HFFc6 (cell line): ENCODE data around the gene FIS1. TPM values are rescaled to one million over a fixed set of nuclear protein-coding genes. Genes with fewer than 3 reads are reported as not detected.

Experiments used
- DNase-seq: peaks from one replicate; pipeline ENCODE4 v3.0.0-alpha.2; 2018
- H3K27ac Mint-ChIP-seq: 2 replicates; pipeline ENCODE4 v1.8.0; 2020; ENCODE audit warnings: mild to moderate bottlenecking, mixed read lengths
- H3K27me3 Mint-ChIP-seq: 2 replicates; pipeline ENCODE4 v1.8.0; 2021; ENCODE audit warnings: mild to moderate bottlenecking, moderate library complexity, mixed read lengths; ENCODE audit not compliant: insufficient read depth
- H3K36me3 Mint-ChIP-seq: 2 replicates; pipeline ENCODE4 v1.8.0; 2021; ENCODE audit warnings: low read depth, mixed read lengths
- H3K4me1 Mint-ChIP-seq: 2 replicates; pipeline ENCODE4 v1.8.0; 2020; ENCODE audit warnings: low read depth, mixed read lengths
- H3K4me3 Mint-ChIP-seq: 2 replicates; pipeline ENCODE4 v1.8.0; 2020; ENCODE audit warnings: mild to moderate bottlenecking, moderate library complexity, mixed read lengths
- H3K9me3 Mint-ChIP-seq: 2 replicates; pipeline ENCODE4 v1.8.0; 2020; ENCODE audit warnings: mild to moderate bottlenecking, mixed read lengths
- total RNA-seq, 6 experiments: library from RNA; stranded (reverse); fragmentation: NEBNext Ultra II Directional; extraction: Animal tissue kit (Norgen Biotek cat#: 25700); gene quantifications; 2 replicates in 1 of 6; 3 replicates in 5 of 6; pipeline ENCODE4 v1.2.3, GENCODE V29; 2021
- TF ChIP-seq, protein P1 (sequence below): fragments of 200-600 bp; sonication (generic); IDR thresholded peaks from 2 replicates; pipeline ENCODE4 v1.5.0; 2021; ENCODE audit warnings: antibody characterized with exemption, mild to moderate bottlenecking

The FIS1 gene
- total RNA-seq, 6 experiments from 2014 or later: 160 to 220 (median 192) TPM

DNA sequence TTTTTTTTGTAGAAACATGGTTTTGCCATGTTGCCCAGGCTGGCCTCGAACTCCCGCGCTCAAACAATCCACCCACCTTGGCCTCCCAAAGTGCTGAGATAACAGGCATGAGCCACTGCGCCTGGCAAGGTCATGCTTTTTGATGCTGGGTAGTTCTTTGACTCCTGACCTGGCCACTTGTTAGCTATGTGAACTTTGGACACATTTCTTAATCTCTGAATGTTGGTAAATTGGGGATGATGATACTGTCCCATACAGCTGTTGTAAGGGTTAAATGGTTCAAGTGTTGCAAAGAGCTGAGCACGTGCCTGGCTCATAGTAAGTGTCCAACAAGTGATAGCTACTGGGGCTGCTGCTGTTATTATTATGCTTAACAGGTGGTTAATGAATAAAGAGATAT, 24.6 kb downstream of the FIS1 start:
- DNase-seq: no peak
- Mint-ChIP-seq H3K36me3 (peaks cover 30% of the 10 kb centered on the region), H3K27ac (no peak overlapping the region), H3K9me3 (no peaks in the 10 kb centered on the region), H3K4me1 (peaks cover 37% of the 10 kb centered on the region), H3K27me3 (peaks cover 6% of the 10 kb centered on the region), H3K4me3 (no peak overlapping the region)
- TF ChIP-seq, protein P1, sequence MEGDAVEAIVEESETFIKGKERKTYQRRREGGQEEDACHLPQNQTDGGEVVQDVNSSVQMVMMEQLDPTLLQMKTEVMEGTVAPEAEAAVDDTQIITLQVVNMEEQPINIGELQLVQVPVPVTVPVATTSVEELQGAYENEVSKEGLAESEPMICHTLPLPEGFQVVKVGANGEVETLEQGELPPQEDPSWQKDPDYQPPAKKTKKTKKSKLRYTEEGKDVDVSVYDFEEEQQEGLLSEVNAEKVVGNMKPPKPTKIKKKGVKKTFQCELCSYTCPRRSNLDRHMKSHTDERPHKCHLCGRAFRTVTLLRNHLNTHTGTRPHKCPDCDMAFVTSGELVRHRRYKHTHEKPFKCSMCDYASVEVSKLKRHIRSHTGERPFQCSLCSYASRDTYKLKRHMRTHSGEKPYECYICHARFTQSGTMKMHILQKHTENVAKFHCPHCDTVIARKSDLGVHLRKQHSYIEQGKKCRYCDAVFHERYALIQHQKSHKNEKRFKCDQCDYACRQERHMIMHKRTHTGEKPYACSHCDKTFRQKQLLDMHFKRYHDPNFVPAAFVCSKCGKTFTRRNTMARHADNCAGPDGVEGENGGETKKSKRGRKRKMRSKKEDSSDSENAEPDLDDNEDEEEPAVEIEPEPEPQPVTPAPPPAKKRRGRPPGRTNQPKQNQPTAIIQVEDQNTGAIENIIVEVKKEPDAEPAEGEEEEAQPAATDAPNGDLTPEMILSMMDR: no peak

DNA sequence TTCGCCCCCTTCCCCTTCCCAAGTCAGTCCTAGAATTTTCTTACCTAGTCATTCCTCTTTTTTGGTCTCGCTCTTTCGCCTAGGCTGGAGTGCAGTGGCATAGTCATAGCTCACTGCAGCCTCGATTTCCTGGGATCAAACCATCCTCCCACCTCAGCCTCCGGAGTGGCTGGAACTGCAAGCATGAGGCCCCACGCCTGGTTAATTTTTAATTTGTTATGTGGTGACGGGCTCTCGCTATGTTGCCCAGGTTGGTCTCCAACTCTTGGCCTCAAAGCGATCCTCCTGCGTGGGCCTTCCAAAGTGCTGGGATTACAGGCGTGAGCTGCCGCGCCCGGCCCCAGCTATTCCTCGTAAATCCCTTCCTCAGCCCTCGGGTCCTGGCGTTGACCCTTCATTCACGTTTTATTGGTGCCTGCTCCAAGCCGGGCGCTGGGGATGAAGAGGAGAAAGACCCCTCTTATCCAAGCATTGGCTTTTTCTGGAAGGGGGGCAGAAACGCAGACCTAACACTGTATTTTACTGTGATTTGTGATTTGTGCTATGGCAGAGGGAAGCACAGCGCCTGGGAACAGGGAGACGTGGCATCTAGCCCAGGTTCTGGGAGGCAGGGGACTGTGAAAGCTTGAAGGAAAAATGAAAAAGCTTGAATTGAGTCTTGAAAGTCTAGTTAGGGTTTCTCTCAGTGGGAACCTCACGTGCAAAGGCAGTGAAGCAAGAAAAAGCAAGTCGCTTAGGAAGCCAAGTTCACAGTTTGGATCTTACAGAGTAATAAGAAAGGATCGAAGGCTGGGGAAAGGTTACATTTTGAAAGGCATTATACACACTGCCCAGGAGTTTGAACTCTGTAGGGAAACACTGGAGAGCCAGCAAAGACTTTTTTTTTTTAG, 26.4 kb downstream of the FIS1 start:
- H3K9me3 Mint-ChIP-seq: no peaks in the 10 kb centered on the region
- H3K36me3 Mint-ChIP-seq: peaks cover 15% of the 10 kb centered on the region
- H3K4me3 Mint-ChIP-seq: peak overlapping the region; percentile 98
- peak overlapping the region; percentile 95 for H3K27ac Mint-ChIP-seq
- H3K27me3 Mint-ChIP-seq: peaks cover 6% of the 10 kb centered on the region
- TF ChIP-seq, protein P1: no peak
- H3K4me1 Mint-ChIP-seq: peaks cover 41% of the 10 kb centered on the region
- DNase-seq: no peak

DNA sequence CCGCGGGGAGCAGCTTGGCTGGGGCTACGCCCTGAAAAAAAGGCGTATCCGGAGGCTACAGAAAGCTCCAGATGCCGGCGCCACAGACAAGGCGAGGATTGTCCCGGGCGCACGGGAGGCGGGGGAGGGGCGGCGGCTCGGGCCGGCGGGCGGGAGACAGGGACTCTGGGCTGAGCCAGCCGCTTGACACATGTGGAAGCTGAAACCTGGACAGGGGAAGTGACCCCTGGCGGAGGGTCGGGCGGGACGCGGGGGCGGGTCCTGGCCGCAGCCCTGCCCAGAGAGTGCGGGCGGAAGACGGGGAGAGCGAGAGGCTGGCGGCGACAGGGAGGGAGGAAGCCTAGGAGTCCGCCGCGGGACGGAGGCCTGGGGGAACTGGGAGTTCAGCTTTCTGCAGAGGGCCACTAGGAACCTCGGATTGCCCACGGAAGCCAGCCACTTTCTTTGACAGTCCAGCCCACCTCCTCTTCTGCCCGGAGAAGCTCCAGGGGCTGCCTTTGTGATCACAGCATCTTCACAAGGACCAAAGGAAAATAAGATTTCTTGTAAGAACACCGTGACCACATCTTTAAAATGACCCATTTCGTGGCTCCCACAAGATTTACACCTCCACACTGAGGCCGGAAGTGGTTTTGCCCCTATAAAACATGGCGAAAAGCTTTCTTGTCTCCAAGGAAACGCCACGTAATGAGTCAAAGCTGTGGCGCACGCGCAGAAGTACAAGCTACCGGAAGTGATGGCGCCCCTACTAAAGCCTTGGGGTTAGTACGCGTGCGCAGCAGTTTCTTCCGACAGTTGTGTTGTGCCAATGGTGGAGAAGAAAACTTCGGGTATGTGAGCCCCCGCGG, 27.3 kb downstream of the FIS1 start, which contains the start of the genes PLOD3 and ZNHIT1:
PLOD3 (minus strand) TSS at position 194 of the 848 bp plus-strand sequence. CDS start 307 bp downstream, outside the sequence.
ZNHIT1 (plus strand) TSS at position 778 of the 848 bp plus-strand sequence; CDS start at position 809, 31 bp downstream.
- Mint-ChIP-seq H3K9me3 (no peaks in the 10 kb centered on the region), H3K36me3 (peaks cover 15% of the 10 kb centered on the region), H3K4me3 (peak within 1 kb of the TSS; percentile 98), H3K27me3 (peaks cover 4% of the 10 kb centered on the region; the same call in 1 of the 2 replicates), H3K27ac (peak within 1 kb of the TSS; percentile 95), H3K4me1 (peaks cover 41% of the 10 kb centered on the region)
- peak; percentile 97 for DNase-seq
- TF ChIP-seq, protein P1: peak; percentile 57

DNA sequence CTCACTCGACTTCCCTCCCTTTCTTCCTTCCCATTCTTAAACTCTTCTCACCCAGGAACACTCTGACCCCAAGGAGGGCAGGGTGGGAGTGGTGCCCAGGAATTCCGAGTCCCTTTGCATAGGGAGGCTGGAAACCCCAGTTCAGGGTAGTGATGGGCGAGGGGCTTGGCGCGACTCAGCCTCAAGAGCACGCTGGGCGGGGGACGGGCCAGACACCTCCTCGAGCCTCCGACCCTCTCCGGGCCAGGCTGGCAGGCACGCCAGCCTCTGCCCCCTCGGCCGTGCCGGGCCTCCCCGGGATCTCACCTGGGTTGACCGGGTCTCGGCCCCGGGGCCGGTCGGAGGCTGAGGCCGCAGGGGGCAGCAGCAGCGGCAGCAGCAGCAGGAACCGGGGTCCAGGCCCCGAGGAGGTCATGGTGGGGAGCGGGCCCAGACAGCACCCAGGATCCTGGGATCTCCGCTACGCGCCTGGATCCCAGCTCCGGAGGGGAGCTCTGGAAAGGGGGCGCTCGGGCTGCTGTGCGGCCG, 28.0 kb downstream of the FIS1 start:
- TF ChIP-seq, protein P1: no peak
- Mint-ChIP-seq H3K9me3 (no peaks in the 10 kb centered on the region), H3K27ac (peak overlapping the region; percentile 95), H3K4me1 (peaks cover 41% of the 10 kb centered on the region), H3K4me3 (peak overlapping the region; percentile 98), H3K27me3 (peaks cover 4% of the 10 kb centered on the region; the same call in 1 of the 2 replicates), H3K36me3 (peaks cover 10% of the 10 kb centered on the region)
- no peak for DNase-seq
